Panc1 (cell line): ENCODE data around the gene SUGCT. TPM values are rescaled to one million over a fixed set of nuclear protein-coding genes. Genes with fewer than 3 reads are reported as not detected.

Experiments used
- ATAC-seq: fragments of 200-7000 bp; cut with Tn5 transposase; 2 replicates; pipeline ENCODE4 v1.9.1; 2020; ENCODE audit warnings: mild to moderate bottlenecking, moderate library complexity
- BruUV-seq: library from RNA; stranded (reverse); fragments of 400-500 nt; replicated peaks from 2 replicates; lab custom pipeline; 2021; lab: Mats Ljungman, UMichigan
- CTCF ChIA-PET: fragments of 300-600 bp; sonication (Branson Sonifier 250); formaldehyde crosslinking; loops from one replicate; lab custom pipeline; 2022; ENCODE audit warnings: antibody characterized with exemption; lab: Charles Lee
- POLR2A ChIA-PET: fragments of 300-600 bp; sonication (Branson Sonifier 250); formaldehyde crosslinking; loops from one replicate; lab custom pipeline; 2022; ENCODE audit warnings: antibody characterized with exemption; lab: Charles Lee
- DNase-seq: peaks from one replicate; pipeline ENCODE4 v3.0.0-alpha.2; 2010; ENCODE audit warnings: low read depth, low spot score
- H3K27ac ChIP-seq: 2 replicates; pipeline ENCODE4 v1.5.1; 2011; ENCODE audit warnings: mild to moderate bottlenecking, low read length, inconsistent platforms
- H3K27me3 ChIP-seq: fragments of 200-500 bp; sonication (Bioruptor generic); 2 replicates; pipeline ENCODE4 v1.6.0; 2014; ENCODE audit warnings: low read length, inconsistent platforms; ENCODE audit not compliant: control insufficient read depth, insufficient read depth
- H3K36me3 ChIP-seq: fragments of 200-500 bp; sonication (Bioruptor generic); 2 replicates; pipeline ENCODE4 v1.5.1; 2014; ENCODE audit warnings: inconsistent platforms, mild to moderate bottlenecking, low read length, moderate library complexity; ENCODE audit not compliant: control insufficient read depth, insufficient read depth
- H3K4me1 ChIP-seq: 2 replicates; pipeline ENCODE4 v1.5.1; 2011; ENCODE audit warnings: inconsistent platforms, mild to moderate bottlenecking, low read length, moderate library complexity; ENCODE audit not compliant: control insufficient read depth, insufficient read depth
- H3K4me3 ChIP-seq, 2 experiments: 2 replicates each; pipeline ENCODE4 v1.5.1; 2011 to 2012; ENCODE audit warnings: low read depth in 2 of 2, low read length in 2 of 2, mild to moderate bottlenecking in 2 of 2, inconsistent platforms in 1 of 2, moderate library complexity in 1 of 2
- H3K9me3 ChIP-seq: fragments of 200-500 bp; sonication (Bioruptor generic); 2 replicates; pipeline ENCODE4 v1.5.1; 2014; ENCODE audit warnings: low read depth, mild to moderate bottlenecking, inconsistent platforms, low read length, moderate library complexity; ENCODE audit not compliant: control insufficient read depth, insufficient read depth
- CTCF ChIP-seq: fragments of 450-650 bp; IDR thresholded peaks from 2 replicates; pipeline ENCODE4 v1.5.1; 2017; ENCODE audit warnings: mild to moderate bottlenecking
- POLR2AphosphoS5 ChIP-seq: IDR thresholded peaks from 2 replicates; pipeline ENCODE4 v1.6.1; 2012; ENCODE audit warnings: mild to moderate bottlenecking, low read depth, low read length, moderate library complexity
- REST ChIP-seq, 2 experiments: IDR thresholded peaks; 2 replicates each; pipeline ENCODE4 v1.6.1; 2011 to 2012; ENCODE audit warnings: low read depth in 2 of 2, control low read depth in 1 of 2, low read length in 1 of 2, mild to moderate bottlenecking in 1 of 2, moderate library complexity in 1 of 2; ENCODE audit not compliant: insufficient read depth in 1 of 2
- SIN3A ChIP-seq: IDR thresholded peaks from 2 replicates; pipeline ENCODE4 v1.6.1; 2012; ENCODE audit warnings: low read depth, mild to moderate bottlenecking, low read length, moderate library complexity, borderline replicate concordance; ENCODE audit not compliant: insufficient read depth
- TCF7L2 ChIP-seq: IDR thresholded peaks from 2 replicates; pipeline ENCODE4 v1.6.1; 2011; ENCODE audit warnings: mild to moderate bottlenecking, low read depth, low read length, inconsistent platforms
- in situ Hi-C: cut with HindIII; loops from 2 replicates; pipeline ENCODE4 v1.10.0; 2016; ENCODE audit warnings: low sequenced_read_pairs, low pct_unique_long_range_greater_than_20kb
- intact Hi-C: fragments of 100-400 bp; cut with micrococcal nuclease; formaldehyde crosslinking; loops from one replicate; pipeline ENCODE4 v1.10.0; 2022; ENCODE audit not compliant: unreplicated experiment
- total RNA-seq: library from RNA; stranded (reverse); gene quantifications from one replicate; pipeline ENCODE4 v1.2.1, GENCODE V29; 2021; ENCODE audit not compliant: unreplicated experiment

The SUGCT gene
- total RNA-seq, 1 experiment from 2014 or later: 3.1 TPM

DNA sequence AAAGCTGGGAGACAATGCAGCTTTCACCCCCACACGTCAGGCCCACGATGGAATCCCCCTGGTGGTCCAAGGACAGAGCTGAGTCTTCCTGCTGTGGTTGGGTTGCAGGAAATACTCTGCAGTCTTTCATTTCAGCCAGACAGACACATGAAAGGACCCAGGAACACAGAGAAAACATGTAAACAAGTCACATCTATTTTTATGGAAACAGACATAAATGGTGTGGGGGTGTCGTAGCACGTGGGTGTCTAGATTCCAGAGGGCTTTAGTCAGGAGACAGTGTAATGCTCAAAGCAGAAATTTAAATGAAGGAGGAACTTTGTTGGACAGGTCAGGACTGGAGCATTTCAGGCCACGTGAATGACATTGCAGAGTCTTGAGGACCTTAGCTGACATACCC, 444.6 kb downstream of the SUGCT start:
- intact Hi-C loops: no loop called here
- DNase-seq (no peak), ATAC-seq (no peak)
- Histone ChIP-seq H3K27ac (no peak overlapping the region), H3K9me3 (no peaks in the 10 kb centered on the region), H3K27me3 (no peaks in the 10 kb centered on the region), H3K4me3 (no peak overlapping the region), H3K4me1 (no peaks in the 10 kb centered on the region), H3K36me3 (no peaks in the 10 kb centered on the region)
- POLR2A ChIA-PET: no interaction called here
- no TSS peak for BruUV-seq
- TF ChIP-seq TCF7L2 (no peak), REST (IDR thresholded peaks at IDR 0.05; ENCODE audit: insufficient read depth in 1 of 2, low read depth in 2 of 2, low read length in 1 of 2) (no peak), SIN3A (no peak), POLR2AphosphoS5 (no peak), CTCF (no peak)
- CTCF ChIA-PET: no interaction called here
- in situ Hi-C loops: no loop called here

DNA sequence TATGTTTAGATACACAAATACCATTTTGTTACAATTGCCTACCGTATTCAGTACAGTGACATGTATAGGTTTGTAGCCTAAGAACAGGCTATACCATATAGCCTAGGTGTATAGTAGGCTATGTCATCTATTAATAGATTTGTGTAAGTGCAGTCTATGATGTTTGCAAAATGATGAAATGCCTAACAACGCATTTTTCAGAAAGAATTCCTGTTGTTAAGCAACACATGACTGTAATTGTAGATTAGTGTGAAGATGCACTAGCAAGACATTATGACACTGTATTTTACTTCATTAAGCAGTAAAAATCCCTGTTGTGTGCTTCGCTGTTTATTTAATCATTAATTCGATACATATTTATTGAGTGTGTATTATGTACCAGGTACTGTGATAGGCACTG, 446.0 kb downstream of the SUGCT start:
- Histone ChIP-seq H3K4me1 (no peaks in the 10 kb centered on the region), H3K36me3 (no peaks in the 10 kb centered on the region), H3K27ac (no peak overlapping the region), H3K27me3 (no peaks in the 10 kb centered on the region), H3K9me3 (no peaks in the 10 kb centered on the region), H3K4me3 (no peak overlapping the region)
- intact Hi-C loops (no loop called here), in situ Hi-C loops (no loop called here)
- ChIA-PET CTCF (no interaction called here), POLR2A (no interaction called here)
- TF ChIP-seq CTCF (no peak), POLR2AphosphoS5 (no peak), TCF7L2 (no peak), SIN3A (no peak), REST (IDR thresholded peaks at IDR 0.05; ENCODE audit: insufficient read depth in 1 of 2, low read depth in 2 of 2, low read length in 1 of 2) (no peak)
- DNase-seq: no peak
- ATAC-seq: no peak
- BruUV-seq: no TSS peak
